ENCODE data around the gene SZRD1. TPM values are rescaled to one million over a fixed set of nuclear protein-coding genes. Genes with fewer than 3 reads are reported as not detected.

Gene SZRD1
- total and polyA plus RNA-seq, 2 of the 4 experiments (the other 2 are of a cell fraction) = 119 to 149 TPM

- Histone ChIP-seq H3K18ac (ENCODE audit: low read depth, low read length) (no peak overlapping the region), H3K79me1 (ENCODE audit: low read depth in 1 of 2, low read length in 2 of 2) (peaks cover 6 to 65% of the 10 kb centered on the region in 2 experiments), H3K36me3 (ENCODE audit: control insufficient read depth, insufficient read depth, low read length) (no peaks in the 10 kb centered on the region), H2AK5ac (ENCODE audit: low read depth, low read length) (peak overlapping the region; percentile 58), H4K20me1 (ENCODE audit: insufficient read depth, low read length) (peaks cover 54% of the 10 kb centered on the region), H3K4me2 (ENCODE audit: low read depth, low read length) (no peak overlapping the region), H3K4ac (ENCODE audit: low read depth, low read length) (0 out of 2 replicates have a peak overlapping the region, but pooled peaks have one; percentile 23), H2BK5ac (ENCODE audit: low read depth, low read length, poor library complexity, severe bottlenecking) (no peak overlapping the region), H3K27ac (ENCODE audit: insufficient read depth, low read length) (no peak overlapping the region), H2AK9ac (replicated peaks; ENCODE audit: low read depth, low read length, poor library complexity) (no peak overlapping the region), H3K56ac (ENCODE audit: extremely low read depth, insufficient read depth, low read length) (no peak overlapping the region), H3K4me3 (ENCODE audit: insufficient read depth, low read depth, low read length) (no peak overlapping the region), H3K4me1 (ENCODE audit: control insufficient read depth, insufficient read depth, low read length) (peaks cover 29% of the 10 kb centered on the region), H2BK20ac (ENCODE audit: low read depth, low read length) (no peak overlapping the region), H3K9me1 (ENCODE audit: insufficient read depth, low read length) (peaks cover 23% of the 10 kb centered on the region), H2BK15ac (ENCODE audit: low read depth, low read length) (no peak overlapping the region), H4K91ac (ENCODE audit: insufficient read depth, low read depth, low read length) (no peak overlapping the region), H3K9ac (ENCODE audit: low read depth, low read length) (no peak overlapping the region), H2AFZ (replicated peaks; ENCODE audit: low read length, poor library complexity) (no peak overlapping the region), H3K23ac (ENCODE audit: low read depth, low read length) (no peak overlapping the region), H4K8ac (ENCODE audit: low read depth in 2 of 2, low read length in 2 of 2) (no peak overlapping the region), H3K14ac (replicated peaks; ENCODE audit: low read depth, low read length) (no peak overlapping the region), H3K9me3 (ENCODE audit: control insufficient read depth, insufficient read depth, low read length) (no peaks in the 10 kb centered on the region), H4K5ac (ENCODE audit: low read depth, low read length) (no peak overlapping the region), H3K27me3 (ENCODE audit: control insufficient read depth, insufficient read depth, low read length) (no peaks in the 10 kb centered on the region), H2BK120ac (ENCODE audit: low read depth, low read length) (no peak overlapping the region)
- no peak for ATAC-seq (ENCODE audit: low read depth)
- dilution Hi-C loops (cut with HindIII; ENCODE audit: low sequenced_read_pairs, unreplicated experiment) (no loop called here), intact Hi-C loops (cut with micrococcal nuclease) (no loop called here), in situ Hi-C loops (cut with MboI; ENCODE audit: low sequenced_read_pairs) (no loop called here)
- BruUV-seq (replicated peaks) = no TSS peak
- no peak for TF ChIP-seq MXI1 (IDR thresholded peaks at IDR 0.05; ENCODE audit: borderline replicate concordance, low read depth, low read length)
- no peak for TF ChIP-seq CEBPB (IDR thresholded peaks at IDR 0.05; ENCODE audit: low read depth, low read length)
- no peak for TF ChIP-seq MAFK (IDR thresholded peaks at IDR 0.05; ENCODE audit: low read depth, low read length)
- TF ChIP-seq MAZ (IDR thresholded peaks at IDR 0.05; ENCODE audit: borderline replicate concordance, low read depth, low read length) = no peak
- no peak for TF ChIP-seq NFE2L2 (IDR thresholded peaks at IDR 0.05; ENCODE audit: low read depth, low read length)
- TF ChIP-seq RFX5 (IDR thresholded peaks at IDR 0.05; ENCODE audit: low read depth, low read length) = no peak
- no peak for TF ChIP-seq RAD21 (IDR thresholded peaks at IDR 0.05; ENCODE audit: low read length)
- TF ChIP-seq RCOR1 (IDR thresholded peaks at IDR 0.05; ENCODE audit: insufficient replicate concordance, low read length) = no peak
- no peak for TF ChIP-seq FOS (IDR thresholded peaks at IDR 0.05; ENCODE audit: low read depth, low read length)
- no peak for TF ChIP-seq CHD1 (IDR thresholded peaks at IDR 0.05; ENCODE audit: low read depth, low read length)
- TF ChIP-seq, protein P1, sequence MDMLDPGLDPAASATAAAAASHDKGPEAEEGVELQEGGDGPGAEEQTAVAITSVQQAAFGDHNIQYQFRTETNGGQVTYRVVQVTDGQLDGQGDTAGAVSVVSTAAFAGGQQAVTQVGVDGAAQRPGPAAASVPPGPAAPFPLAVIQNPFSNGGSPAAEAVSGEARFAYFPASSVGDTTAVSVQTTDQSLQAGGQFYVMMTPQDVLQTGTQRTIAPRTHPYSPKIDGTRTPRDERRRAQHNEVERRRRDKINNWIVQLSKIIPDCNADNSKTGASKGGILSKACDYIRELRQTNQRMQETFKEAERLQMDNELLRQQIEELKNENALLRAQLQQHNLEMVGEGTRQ (IDR thresholded peaks at IDR 0.05; ENCODE audit: low read depth, low read length) = no peak
- TF ChIP-seq POLR2A (IDR thresholded peaks at IDR 0.05; ENCODE audit: low read depth, low read length) = no peak
- no peak for TF ChIP-seq CTCF (conservative IDR thresholded peaks at IDR 0.05; ENCODE audit: low read depth, low read length)
- no peak for TF ChIP-seq SMC3 (IDR thresholded peaks at IDR 0.05; ENCODE audit: low read depth, low read length)
- TF ChIP-seq, protein P2, sequence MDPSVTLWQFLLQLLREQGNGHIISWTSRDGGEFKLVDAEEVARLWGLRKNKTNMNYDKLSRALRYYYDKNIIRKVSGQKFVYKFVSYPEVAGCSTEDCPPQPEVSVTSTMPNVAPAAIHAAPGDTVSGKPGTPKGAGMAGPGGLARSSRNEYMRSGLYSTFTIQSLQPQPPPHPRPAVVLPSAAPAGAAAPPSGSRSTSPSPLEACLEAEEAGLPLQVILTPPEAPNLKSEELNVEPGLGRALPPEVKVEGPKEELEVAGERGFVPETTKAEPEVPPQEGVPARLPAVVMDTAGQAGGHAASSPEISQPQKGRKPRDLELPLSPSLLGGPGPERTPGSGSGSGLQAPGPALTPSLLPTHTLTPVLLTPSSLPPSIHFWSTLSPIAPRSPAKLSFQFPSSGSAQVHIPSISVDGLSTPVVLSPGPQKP (IDR thresholded peaks at IDR 0.05; ENCODE audit: borderline replicate concordance, low read depth, low read length) = no peak
- TF ChIP-seq BHLHE40 (IDR thresholded peaks at IDR 0.05; ENCODE audit: low read depth, low read length) = no peak
- DNase-seq = no peak
- 90% methylated on average over 5 of the region's 7 CpGs; no CpG with 5 or more reads in 1 of the 2 experiments for WGBS, 2 experiments (ENCODE audit: extremely low coverage in 2 of 2, insufficient read length in 1 of 2)
- POLR2A ChIA-PET (ENCODE audit: unreplicated experiment) = no interaction called here
- CTCF ChIA-PET = no interaction called here
These were observed 11.4 kb downstream of the SZRD1 start for GRCh38 chr1:16378443-16378842.

Data from IMR-90 (cell line).